Ectodermal cell (in vitro differentiated cells): ENCODE results near the gene HOXC6.

Experiments
- H3K27ac ChIP-seq: 2 replicates; pipeline ENCODE4 v1.7.0; 2013; ENCODE audit warnings: mild to moderate bottlenecking, low read depth, low read length; ENCODE audit not compliant: insufficient read depth, poor library complexity, severe bottlenecking
- H3K27me3 ChIP-seq: 2 replicates; pipeline ENCODE4 v1.7.0; 2013; ENCODE audit warnings: mild to moderate bottlenecking, low read length; ENCODE audit not compliant: insufficient read depth, control insufficient read depth, poor library complexity, severe bottlenecking
- H3K36me3 ChIP-seq: one replicate; pipeline ENCODE4 v1.7.0; 2013; ENCODE audit warnings: low read length; ENCODE audit not compliant: control insufficient read depth, insufficient read depth
- H3K4me1 ChIP-seq: one replicate; pipeline ENCODE4 v1.7.0; 2013; ENCODE audit warnings: low read length; ENCODE audit not compliant: control insufficient read depth, insufficient read depth
- H3K4me3 ChIP-seq: 2 replicates; pipeline ENCODE4 v1.7.0; 2013; ENCODE audit warnings: low read depth, low read length, control low read depth; ENCODE audit not compliant: insufficient read depth
- H3K9me3 ChIP-seq: 2 replicates; pipeline ENCODE4 v1.7.0; 2013; ENCODE audit warnings: mild to moderate bottlenecking, low read length, moderate library complexity; ENCODE audit not compliant: control insufficient read depth
- whole genome bisulfite sequencing, 2 experiments: methylation state at CpG; one replicate each; pipeline ENCODE4 v1.1.7; 2013; ENCODE audit warnings: missing lambda C conversion rate in 2 of 2; 5-methylcytosine and 5-hydroxymethylcytosine counted together

The HOXC6 gene

DNA sequence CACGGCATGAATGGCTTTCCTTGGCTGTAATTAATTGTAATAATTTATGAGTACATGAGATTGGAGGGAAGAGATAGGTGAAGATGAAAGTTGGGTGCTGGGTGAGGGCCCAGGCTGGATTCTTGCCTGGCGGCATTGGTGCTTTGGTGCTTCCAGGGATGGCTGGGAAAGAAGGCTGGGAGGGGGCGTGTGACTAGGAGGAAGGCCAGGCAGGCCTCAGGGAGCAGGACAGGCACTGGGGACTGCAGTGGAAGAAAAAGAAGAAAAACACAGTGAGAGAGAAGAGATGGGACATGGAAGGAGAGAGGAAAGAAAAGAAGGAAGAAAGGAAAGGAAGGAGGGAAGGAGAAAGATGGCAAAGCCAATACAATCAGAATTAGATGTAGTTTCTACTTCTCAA is 24.6 kb upstream of the HOXC6 start:
- Histone ChIP-seq H3K36me3 (no peaks in the 10 kb centered on the region), H3K4me1 (peaks cover 3% of the 10 kb centered on the region), H3K27me3 (peaks cover 100% of the 10 kb centered on the region), H3K9me3 (no peaks in the 10 kb centered on the region), H3K27ac (no peak overlapping the region), H3K4me3 (no peak overlapping the region)
- WGBS, 2 experiments, result 27 to 29% methylated on average over 3 of the region's 3 CpGs

DNA sequence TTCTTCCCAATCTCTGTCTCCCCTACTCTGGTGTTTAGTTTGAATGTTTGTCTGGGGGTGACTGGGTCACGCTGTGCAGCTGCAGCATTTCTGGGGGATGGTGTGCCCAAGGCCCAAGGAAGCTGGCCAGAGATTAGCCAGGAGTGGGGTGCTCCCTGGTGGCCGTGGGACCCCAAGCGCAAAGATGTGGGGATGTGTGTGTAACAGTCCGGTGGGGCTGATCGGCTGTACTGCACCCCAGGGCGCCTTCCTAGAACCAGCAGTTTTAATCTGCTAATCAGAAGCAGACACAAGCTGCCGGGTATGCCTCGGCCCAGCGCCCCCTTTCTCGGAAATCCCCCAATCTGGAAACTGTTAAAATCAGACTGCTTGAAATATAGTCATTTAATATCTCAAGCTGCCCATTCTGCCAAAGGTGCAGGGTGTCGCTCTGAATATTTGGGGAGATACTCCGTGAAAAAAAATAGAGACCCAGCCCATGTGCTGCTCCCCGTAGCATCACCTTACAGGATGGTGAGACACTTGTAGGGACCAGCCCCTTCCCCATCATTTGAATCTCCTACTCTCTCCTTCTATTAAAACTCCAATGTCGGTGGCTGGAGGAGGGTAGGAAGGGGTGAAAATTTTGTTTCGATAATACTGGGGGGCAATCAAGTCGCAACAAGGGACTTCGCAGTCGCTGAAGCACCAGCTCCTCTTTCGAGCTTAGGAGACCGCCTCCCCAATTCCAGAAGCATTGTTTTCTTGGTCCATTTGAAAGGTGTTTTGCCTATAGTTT is 24.0 kb upstream of the HOXC6 start:
- H3K9me3 ChIP-seq, result no peaks in the 10 kb centered on the region
- 45 to 47% methylated on average over 19 to 20 of the region's 20 CpGs for WGBS, 2 experiments
- H3K4me3 ChIP-seq, result no peak overlapping the region
- H3K4me1 ChIP-seq, result peaks cover 3% of the 10 kb centered on the region
- no peaks in the 10 kb centered on the region for H3K36me3 ChIP-seq
- no peak overlapping the region for H3K27ac ChIP-seq
- H3K27me3 ChIP-seq, result peaks cover 100% of the 10 kb centered on the region

- Histone ChIP-seq H3K4me3 (no peak overlapping the region), H3K36me3 (no peaks in the 10 kb centered on the region), H3K9me3 (no peaks in the 10 kb centered on the region), H3K4me1 (no peaks in the 10 kb centered on the region), H3K27ac (no peak overlapping the region), H3K27me3 (peaks cover 100% of the 10 kb centered on the region)
- WGBS, 2 experiments, result 15 to 16% methylated on average over 31 of the region's 31 CpGs
Measured at GRCh38 chr12:54004841-54005530, 23.3 kb upstream of the HOXC6 start.

GRCh38 chr12:54005531-54005852 is 22.7 kb upstream of the HOXC6 start:
- no peak overlapping the region for H3K4me3 ChIP-seq
- WGBS, 2 experiments, result 7 to 9% methylated on average over 26 of the region's 26 CpGs
- H3K4me1 ChIP-seq, result no peaks in the 10 kb centered on the region
- H3K9me3 ChIP-seq, result no peaks in the 10 kb centered on the region
- H3K36me3 ChIP-seq, result no peaks in the 10 kb centered on the region
- peaks cover 100% of the 10 kb centered on the region for H3K27me3 ChIP-seq
- no peak overlapping the region for H3K27ac ChIP-seq

DNA sequence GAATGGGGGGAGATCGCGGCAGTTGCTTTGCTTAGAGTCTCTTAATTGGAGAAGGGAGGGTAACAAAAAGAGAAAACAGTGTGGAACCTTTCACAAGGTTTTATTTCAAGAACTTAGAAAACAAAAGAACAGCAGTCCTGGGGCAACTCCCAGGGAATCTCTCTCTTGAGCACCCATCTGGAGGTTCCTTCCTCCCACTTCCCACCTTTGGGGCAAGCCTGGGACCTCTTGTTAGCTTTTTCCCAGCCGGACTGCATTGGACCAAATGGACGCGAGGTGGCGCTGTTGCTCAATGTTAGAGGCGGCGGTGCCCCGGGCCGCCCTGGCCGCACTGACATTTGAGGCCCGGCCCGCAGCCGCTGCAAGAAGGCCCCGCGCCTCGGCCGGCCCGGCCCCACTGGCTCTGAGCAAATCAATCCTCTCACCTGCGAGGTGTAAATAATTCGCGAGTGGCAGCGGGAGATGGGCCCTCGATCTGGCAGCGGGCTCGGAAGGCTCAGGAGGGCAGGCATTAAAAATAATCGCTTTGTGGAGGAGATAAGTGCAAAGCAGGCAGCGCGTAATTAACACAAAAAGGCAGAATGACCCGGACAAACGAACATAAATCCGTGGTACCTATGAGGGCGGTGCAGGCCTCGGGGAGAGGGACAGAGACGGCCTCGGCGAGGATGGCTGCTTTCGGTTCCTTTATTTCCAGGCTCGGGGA is 22.2 kb upstream of the HOXC6 start:
- Histone ChIP-seq H3K4me3 (no peak overlapping the region), H3K36me3 (no peaks in the 10 kb centered on the region), H3K27me3 (peaks cover 100% of the 10 kb centered on the region), H3K27ac (no peak overlapping the region), H3K9me3 (no peaks in the 10 kb centered on the region), H3K4me1 (no peaks in the 10 kb centered on the region)
- 9 to 10% methylated on average over 39 of the region's 39 CpGs for WGBS, 2 experiments

- no peak overlapping the region for H3K27ac ChIP-seq
- peaks cover 100% of the 10 kb centered on the region for H3K27me3 ChIP-seq
- 27 to 29% methylated on average over 22 of the region's 22 CpGs for WGBS, 2 experiments
- H3K4me1 ChIP-seq, result no peaks in the 10 kb centered on the region
- H3K4me3 ChIP-seq, result no peak overlapping the region
- no peaks in the 10 kb centered on the region for H3K36me3 ChIP-seq
- H3K9me3 ChIP-seq, result no peaks in the 10 kb centered on the region
Measured at GRCh38 chr12:54006559-54007220, 21.6 kb upstream of the HOXC6 start.

GRCh38 chr12:54007538-54008259 is 20.5 kb upstream of the HOXC6 start:
- H3K27me3 ChIP-seq, result peaks cover 100% of the 10 kb centered on the region
- H3K9me3 ChIP-seq, result no peaks in the 10 kb centered on the region
- 31 to 41% methylated on average over 2 of the region's 2 CpGs for WGBS, 2 experiments
- no peak overlapping the region for H3K4me3 ChIP-seq
- no peaks in the 10 kb centered on the region for H3K4me1 ChIP-seq
- no peaks in the 10 kb centered on the region for H3K36me3 ChIP-seq
- H3K27ac ChIP-seq, result no peak overlapping the region

- Histone ChIP-seq H3K4me3 (no peak overlapping the region), H3K9me3 (no peaks in the 10 kb centered on the region), H3K27me3 (peaks cover 100% of the 10 kb centered on the region), H3K36me3 (no peaks in the 10 kb centered on the region), H3K27ac (no peak overlapping the region), H3K4me1 (no peaks in the 10 kb centered on the region)
- WGBS, 2 experiments, result 14 to 23% methylated on average over 2 of the region's 2 CpGs
Measured at GRCh38 chr12:54008260-54008552, 20.0 kb upstream of the HOXC6 start.

DNA sequence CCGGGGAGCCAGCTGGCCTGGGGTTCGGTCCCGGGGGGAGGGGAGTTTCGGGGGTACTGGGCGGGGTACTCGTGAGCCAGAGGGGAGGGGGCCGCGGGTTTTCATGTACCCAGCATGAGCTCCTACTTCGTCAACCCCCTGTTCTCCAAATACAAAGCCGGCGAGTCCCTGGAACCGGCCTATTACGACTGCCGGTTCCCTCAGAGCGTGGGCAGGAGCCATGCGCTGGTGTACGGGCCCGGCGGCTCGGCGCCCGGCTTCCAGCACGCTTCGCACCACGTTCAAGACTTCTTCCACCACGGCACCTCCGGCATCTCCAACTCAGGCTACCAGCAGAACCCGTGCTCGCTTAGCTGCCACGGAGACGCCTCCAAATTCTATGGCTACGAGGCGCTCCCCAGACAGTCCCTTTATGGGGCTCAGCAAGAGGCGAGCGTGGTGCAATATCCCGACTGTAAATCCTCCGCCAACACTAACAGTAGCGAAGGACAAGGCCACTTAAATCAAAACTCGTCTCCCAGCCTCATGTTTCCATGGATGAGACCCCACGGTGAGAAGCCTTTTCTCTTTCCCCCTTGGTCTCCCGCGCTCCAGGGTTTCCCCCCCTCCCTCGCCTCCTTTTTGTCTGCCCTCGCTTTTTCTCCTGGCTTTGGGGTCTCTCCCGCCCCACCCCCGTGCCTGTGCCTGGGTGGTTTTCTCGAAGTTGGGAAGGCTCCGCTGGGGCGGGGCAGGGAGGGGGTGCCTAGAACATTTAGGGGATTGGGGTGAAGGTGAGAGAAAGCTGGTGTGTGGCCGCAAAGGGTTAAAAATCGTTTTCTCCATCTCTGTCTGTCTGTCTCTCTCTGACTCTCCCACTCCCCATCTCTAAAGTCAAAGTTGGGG is 18.8 kb upstream of the HOXC6 start:
- Histone ChIP-seq H3K9me3 (no peaks in the 10 kb centered on the region), H3K4me1 (no peaks in the 10 kb centered on the region), H3K36me3 (no peaks in the 10 kb centered on the region), H3K4me3 (no peak overlapping the region), H3K27me3 (peaks cover 100% of the 10 kb centered on the region), H3K27ac (no peak overlapping the region)
- 4 to 5% methylated on average over 51 of the region's 51 CpGs for WGBS, 2 experiments
